PC-3 (cell line): Measurements from ENCODE around the gene TBC1D5.

Experiments
- CTCF ChIP-seq: fragments of 300-600 bp; sonication (generic); conservative IDR thresholded peaks from 2 replicates; pipeline ENCODE4 v1.5.1; 2017; ENCODE audit warnings: antibody characterized with exemption, low read depth, mild to moderate bottlenecking, low read length
- EZH2 ChIP-seq: fragments of 300-600 bp; sonication (generic); IDR thresholded peaks from one replicate; pipeline ENCODE4 v1.6.1; 2017; ENCODE audit warnings: antibody characterized with exemption, mild to moderate bottlenecking, low read length; ENCODE audit not compliant: unreplicated experiment
- EZH2phosphoT487 ChIP-seq: fragments of 300-600 bp; sonication (generic); IDR thresholded peaks from 2 replicates; pipeline ENCODE4 v1.6.1; 2018; ENCODE audit warnings: mild to moderate bottlenecking, antibody characterized with exemption, low read length, borderline replicate concordance

GRCh38 chr3:17157713-17158112 is 584.7 kb downstream of the TBC1D5 start:
- TF ChIP-seq CTCF = no peak
- no peak for TF ChIP-seq EZH2phosphoT487
- no peak for TF ChIP-seq EZH2
